GM19238 (cell line): ENCODE data around the gene MFSD2B.
"Not testable (repeated sequence)": the region's sequence is repeated elsewhere in the genome, so short reads cannot be mapped to it uniquely, and the experiment has no call there.

ENCODE experiments used
- DNase-seq: peaks from one replicate; pipeline ENCODE4 v3.0.0; 2011; ENCODE audit warnings: low spot score; ENCODE audit not compliant: insufficient read length

The MFSD2B gene

GRCh38 chr2:24019729-24020128 is 9.8 kb downstream of the MFSD2B start:
- DNase-seq: no peak

GRCh38 chr2:24020244-24020643 is 10.4 kb downstream of the MFSD2B start:
- no peak for DNase-seq

DNA sequence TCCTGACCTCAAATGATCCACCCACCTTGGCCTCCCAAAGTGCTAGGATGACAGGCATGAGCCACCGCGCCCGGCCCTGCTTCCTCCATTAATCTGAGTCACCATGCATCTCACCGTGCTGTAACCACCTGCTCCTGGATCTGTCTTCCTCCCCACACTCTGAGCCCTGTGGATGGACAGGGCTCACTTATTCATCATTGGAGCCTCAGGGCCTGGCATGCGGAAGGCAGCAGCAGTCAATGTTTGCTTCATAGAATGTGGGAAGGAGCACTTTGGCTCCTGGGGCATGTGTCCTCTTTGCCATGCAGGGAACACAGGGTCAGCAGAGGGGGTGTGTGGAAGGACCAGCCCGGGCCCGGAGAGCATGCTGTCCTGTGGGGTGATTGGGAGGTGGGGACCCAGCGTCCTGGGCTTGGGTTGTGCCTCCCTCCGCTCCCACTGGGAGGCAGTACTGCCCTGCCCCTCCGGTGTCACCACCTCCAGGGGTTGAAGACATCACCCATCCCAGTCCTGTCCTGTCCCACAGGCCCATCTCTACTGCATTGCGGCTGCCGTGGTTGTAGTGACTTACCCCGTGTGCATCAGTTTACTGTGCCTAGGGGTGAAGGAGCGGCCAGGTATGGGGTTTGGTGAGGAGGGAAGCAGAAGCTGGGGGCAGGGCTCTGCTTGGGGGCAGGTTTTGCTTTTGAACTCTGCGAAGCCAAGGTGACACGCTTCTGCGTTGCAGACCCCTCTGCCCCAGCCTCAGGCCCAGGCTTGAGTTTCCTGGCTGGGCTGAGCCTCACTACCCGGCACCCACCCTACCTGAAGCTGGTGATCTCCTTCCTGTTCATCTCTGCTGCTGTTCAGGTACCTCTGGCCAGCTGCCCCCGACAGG is 11.5 kb downstream of the MFSD2B start:
- no peak for DNase-seq

DNA sequence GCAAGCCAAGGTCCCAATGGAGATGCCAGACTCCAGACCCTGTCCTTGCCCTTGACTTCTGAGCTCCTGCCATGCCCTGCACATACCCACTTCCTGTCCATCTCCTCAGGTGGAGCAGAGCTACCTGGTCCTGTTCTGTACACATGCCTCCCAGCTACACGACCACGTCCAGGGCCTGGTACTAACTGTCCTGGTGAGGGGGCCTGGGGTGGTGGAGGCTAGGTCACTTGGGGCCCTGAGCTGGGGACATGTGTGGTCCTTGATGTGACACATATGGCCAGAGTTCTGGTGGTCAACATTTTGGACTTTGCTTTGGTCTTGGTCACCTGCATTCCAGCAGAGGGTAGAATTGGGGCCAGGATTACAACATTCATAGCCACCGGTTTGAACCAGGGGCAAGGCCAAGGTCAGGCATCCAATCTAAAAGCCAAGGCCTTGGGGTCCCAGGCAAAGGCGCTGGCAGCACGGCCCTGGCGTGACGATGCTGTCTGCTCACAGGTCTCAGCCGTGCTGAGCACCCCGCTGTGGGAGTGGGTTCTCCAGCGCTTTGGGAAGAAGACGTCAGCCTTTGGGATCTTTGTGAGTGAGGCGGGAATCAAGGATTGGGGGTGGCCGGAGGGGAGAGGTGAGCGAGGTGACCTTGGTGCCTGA is 12.6 kb downstream of the MFSD2B start:
- DNase-seq: no peak

- no peak for DNase-seq
These were observed 13.2 kb downstream of the MFSD2B start for GRCh38 chr2:24022975-24023575.

GRCh38 chr2:24024018-24024417 is 14.1 kb downstream of the MFSD2B start:
- no peak for DNase-seq

GRCh38 chr2:24024996-24025663 is 15.2 kb downstream of the MFSD2B start:
- DNase-seq: no peak

GRCh38 chr2:24026233-24026632 is 16.3 kb downstream of the MFSD2B start:
- DNase-seq: no peak

- no peak for DNase-seq
These were observed 29.1 kb downstream of the MFSD2B start for GRCh38 chr2:24038786-24039499.

DNA sequence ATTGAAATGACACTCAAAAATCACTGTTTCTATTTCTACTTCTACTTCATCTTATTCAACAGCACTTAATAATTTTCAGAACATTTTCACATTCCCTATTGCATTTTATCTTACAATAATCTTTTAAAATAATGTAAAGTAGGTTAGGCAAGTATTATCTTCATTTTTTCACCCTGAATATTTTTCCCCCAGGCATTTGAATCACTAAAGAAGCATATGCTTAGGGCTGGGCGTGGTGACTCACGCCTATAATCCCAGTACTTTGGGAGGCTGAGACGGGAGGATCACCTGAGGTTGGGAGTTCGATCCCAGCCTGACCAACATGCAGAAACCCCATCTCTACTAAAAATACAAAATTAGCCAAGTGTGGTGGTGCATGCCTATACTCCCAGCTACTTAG is 30.6 kb downstream of the MFSD2B start:
- DNase-seq: no peak

GRCh38 chr2:24043133-24043532 is 33.2 kb downstream of the MFSD2B start:
- DNase-seq: not testable (repeated sequence)

DNA sequence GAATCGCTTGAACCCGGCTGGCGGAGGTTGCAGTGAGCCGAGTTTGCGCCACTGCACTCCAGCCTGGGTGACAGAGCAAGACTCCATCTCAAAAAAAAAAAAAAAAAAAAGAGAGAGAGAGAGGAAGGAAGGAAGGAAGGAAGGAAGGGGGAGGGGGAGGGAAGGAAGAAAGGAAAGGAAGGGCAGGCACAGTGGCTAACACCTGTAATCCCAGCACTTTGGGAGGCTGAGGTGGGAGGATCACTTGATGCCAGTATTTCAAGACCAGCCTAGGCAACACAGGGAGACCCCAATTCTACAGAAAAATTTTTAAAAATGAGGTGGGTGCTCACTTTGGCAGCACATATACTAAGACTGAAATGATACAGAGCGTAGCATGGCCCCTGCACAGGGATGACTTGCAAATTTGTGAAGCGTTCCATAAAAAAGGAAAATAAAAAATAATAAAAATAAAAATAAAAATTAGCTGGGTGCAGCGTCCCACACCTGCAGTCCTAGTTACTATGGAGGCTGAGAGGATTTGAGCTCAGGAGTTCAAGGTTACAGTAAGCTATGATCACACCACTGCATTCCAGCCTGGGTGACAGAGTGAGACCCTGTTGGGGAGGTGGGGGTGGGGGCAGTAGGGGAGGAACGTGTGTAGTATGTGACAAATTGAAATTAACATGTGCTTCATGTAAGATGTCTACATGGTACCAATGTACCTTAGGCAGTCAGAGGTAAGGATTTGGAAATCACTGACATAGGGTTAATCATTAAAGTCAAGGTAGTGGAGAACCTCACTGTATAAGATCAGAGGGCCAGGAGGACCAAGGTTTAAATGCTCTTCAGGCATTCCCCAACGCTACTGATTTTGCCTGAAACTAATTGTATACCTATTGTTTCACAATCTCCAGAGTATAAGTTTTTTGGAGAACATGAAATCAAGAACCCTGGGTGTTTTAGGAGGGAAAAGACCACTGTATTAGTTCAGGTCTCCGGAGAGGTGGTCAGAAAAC is 35.9 kb downstream of the MFSD2B start:
- DNase-seq: no peak

GRCh38 chr2:24046599-24046929 is 36.7 kb downstream of the MFSD2B start:
- no peak for DNase-seq

DNA sequence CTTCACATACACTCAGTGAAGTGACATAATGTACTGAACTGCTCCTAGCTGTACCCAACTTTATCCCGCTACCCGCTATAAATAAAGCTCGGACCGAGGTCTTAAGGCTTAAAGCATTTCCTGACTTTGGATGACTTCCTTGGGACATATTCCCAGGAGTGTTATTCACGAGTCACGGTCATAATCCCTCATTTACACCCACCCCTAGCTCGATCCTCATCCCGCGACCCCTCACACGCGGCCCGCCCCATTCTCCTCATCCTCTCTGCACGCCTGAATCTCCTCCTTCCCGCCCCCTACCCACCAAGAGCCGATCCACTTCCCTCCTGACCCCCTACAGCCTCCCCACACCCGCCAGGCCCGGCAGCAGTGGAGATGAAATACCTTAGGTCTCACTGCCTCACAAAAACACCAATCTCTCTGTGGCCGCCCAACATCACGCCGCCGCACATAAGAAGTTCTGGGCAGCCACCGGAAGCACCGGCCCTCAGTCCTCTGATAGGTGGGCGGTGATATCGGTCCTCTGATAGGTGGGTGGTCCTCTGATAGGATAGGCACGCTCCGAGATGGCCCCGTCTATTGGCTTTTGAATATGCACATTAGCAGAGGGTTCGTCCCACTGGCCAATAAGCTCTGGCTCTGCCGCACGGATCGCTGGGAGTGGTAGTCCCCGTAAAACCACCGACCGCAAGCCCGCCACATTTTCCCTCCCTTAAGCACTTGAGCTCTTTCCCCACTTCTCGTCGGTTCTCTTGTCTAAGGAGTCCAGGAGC is 37.2 kb downstream of the MFSD2B start, which contains the start of gene WDCP:
Gene WDCP (minus strand): TSS at position 462 of the 773 bp plus-strand sequence. CDS start 7,897 bp downstream, outside the sequence.
- DNase-seq: peak; percentile 79

- no peak for DNase-seq
These were observed 37.8 kb downstream of the MFSD2B start for GRCh38 chr2:24047703-24048033.

DNA sequence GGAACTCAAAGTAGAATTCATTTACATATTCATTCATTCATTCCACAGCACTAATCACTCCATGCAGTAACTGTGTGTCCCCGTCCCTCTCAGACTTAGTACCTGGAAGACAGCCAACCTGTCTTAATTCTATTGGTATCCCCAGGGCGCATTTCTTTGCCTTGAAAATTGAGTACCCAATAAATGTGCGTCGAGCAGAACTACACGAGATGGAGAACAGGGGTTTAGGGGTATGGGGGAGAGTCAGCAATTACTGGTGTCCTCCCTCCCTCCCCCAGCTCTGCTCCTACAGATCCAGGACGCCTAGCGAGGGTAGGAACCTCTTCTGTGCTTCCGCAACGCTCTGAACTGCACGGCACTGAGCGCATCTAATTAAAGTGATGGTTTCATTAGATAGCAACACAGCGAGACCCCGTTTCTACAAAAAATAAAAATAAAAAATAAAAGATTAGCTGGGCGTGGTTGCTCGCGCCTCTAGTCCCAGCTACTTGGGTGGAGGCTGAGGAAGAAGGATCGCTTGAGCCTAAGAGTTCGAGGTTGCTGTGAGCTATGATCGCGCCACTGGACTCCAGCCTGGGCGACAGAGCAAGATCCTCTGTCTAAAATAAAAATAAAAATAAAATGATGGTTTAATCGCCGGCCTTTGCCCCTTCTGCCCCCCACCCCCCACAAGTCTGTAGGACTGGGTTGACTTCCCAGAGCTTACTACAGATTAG is 39.0 kb downstream of the MFSD2B start:
- no peak for DNase-seq

- DNase-seq: no peak
These were observed 39.7 kb downstream of the MFSD2B start, which contains the start of gene FKBP1B for GRCh38 chr2:24049485-24050021. Gene FKBP1B (plus strand): TSS chr2:24049741. CDS start chr2:24049850, 109 bp downstream.
